ENCODE data around the gene DCST1. TPM values are rescaled to one million over a fixed set of nuclear protein-coding genes. Genes with fewer than 3 reads are reported as not detected.
A peak's percentile ranks its signal among the peaks of the same experiment; 100 is the strongest.
"Not testable (repeated sequence)": the region's sequence is repeated elsewhere in the genome, so short reads cannot be mapped to it uniquely, and the experiment has no call there.

The DCST1 gene
- total RNA-seq: 0.11 TPM in 1 of 2 replicates, not detected in the other

- H3K27me3 Mint-ChIP-seq (ENCODE audit: low read depth): peaks cover 7% of the 10 kb centered on the region
- DNase-seq (ENCODE audit: low spot score): no peak
- no peaks in the 10 kb centered on the region for H3K36me3 Mint-ChIP-seq (ENCODE audit: low read depth)
- H3K4me3 Mint-ChIP-seq (ENCODE audit: low read depth): no peak within 1 kb of the TSS
- H3K4me1 Mint-ChIP-seq (ENCODE audit: low read depth): no peaks in the 10 kb centered on the region
- no peaks in the 10 kb centered on the region for H3K9me3 Mint-ChIP-seq
- H3K27ac Mint-ChIP-seq: no peak within 1 kb of the TSS
- intact Hi-C loops (cut with micrococcal nuclease): no loop called here
These were observed at the start of gene DCST1, which contains the start of gene DCST2 for GRCh38 chr1:155033524-155033923. Gene DCST1, plus strand, starts transcription at chr1:155033824. Its CDS starts 213 bp downstream, at chr1:155034037. Gene DCST2, minus strand, starts transcription at chr1:155033781. Its CDS starts 80 bp downstream, at chr1:155033701.

GRCh38 chr1:154986736-154987135, 46.9 kb upstream of the DCST1 start:
- H3K4me3 Mint-ChIP-seq (ENCODE audit: low read depth); intact Hi-C loops (cut with micrococcal nuclease); H3K4me1 Mint-ChIP-seq (ENCODE audit: low read depth); DNase-seq (ENCODE audit: low spot score); H3K27me3 Mint-ChIP-seq (ENCODE audit: low read depth); H3K27ac Mint-ChIP-seq; H3K9me3 Mint-ChIP-seq: not testable (repeated sequence)
- H3K36me3 Mint-ChIP-seq (ENCODE audit: low read depth): peaks cover 31% of the 10 kb centered on the region

- Mint-ChIP-seq H3K36me3 (ENCODE audit: low read depth) (peaks cover 31% of the 10 kb centered on the region), H3K27me3 (ENCODE audit: low read depth) (no peaks in the 10 kb centered on the region), H3K27ac (no peak overlapping the region), H3K4me1 (ENCODE audit: low read depth) (peaks cover 5% of the 10 kb centered on the region), H3K9me3 (no peaks in the 10 kb centered on the region), H3K4me3 (ENCODE audit: low read depth) (no peak overlapping the region)
- intact Hi-C loops (cut with micrococcal nuclease): no loop called here
- no peak for DNase-seq (ENCODE audit: low spot score)
These were observed 46.3 kb upstream of the DCST1 start for GRCh38 chr1:154987326-154987725.

DNA sequence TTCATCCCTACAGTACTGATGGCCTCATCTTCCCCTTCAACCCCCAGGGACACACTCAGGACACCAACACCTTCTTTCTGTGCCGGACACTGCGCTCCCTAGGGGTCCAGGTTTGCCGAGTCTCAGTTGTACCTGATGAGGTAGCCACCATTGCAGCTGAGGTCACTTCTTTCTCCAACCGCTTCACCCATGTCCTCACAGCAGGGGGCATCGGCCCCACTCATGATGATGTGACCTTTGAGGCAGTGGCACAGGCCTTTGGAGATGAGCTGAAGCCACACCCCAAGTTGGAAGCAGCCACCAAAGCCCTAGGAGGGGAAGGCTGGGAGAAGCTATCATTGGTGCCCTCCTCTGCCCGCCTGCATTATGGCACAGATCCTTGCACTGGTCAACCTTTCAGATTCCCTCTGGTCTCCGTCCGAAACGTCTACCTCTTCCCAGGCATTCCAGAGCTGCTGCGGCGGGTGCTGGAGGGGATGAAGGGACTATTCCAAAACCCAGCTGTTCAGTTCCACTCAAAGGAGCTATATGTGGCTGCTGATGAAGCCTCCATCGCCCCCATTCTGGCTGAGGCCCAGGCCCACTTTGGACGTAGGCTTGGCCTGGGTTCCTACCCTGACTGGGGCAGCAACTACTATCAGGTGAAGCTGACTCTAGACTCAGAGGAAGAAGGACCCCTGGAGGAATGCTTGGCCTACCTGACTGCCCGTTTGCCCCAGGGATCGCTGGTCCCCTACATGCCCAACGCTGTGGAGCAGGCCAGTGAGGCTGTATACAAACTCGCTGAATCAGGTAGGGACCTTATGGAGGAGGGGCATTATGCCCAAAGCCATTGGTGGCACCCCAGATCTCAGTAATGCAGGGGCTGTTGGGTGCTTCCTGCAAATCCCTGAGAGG, 45.3 kb upstream of the DCST1 start:
- Mint-ChIP-seq H3K9me3 (no peaks in the 10 kb centered on the region), H3K4me3 (ENCODE audit: low read depth) (no peak overlapping the region), H3K4me1 (ENCODE audit: low read depth) (peaks cover 5% of the 10 kb centered on the region), H3K27ac (no peak overlapping the region), H3K27me3 (ENCODE audit: low read depth) (no peaks in the 10 kb centered on the region), H3K36me3 (ENCODE audit: low read depth) (peaks cover 31% of the 10 kb centered on the region)
- DNase-seq (ENCODE audit: low spot score): no peak
- intact Hi-C loops (cut with micrococcal nuclease): no loop called here

GRCh38 chr1:154989195-154989860, 44.3 kb upstream of the DCST1 start:
- H3K36me3 Mint-ChIP-seq (ENCODE audit: low read depth): peaks cover 28% of the 10 kb centered on the region
- no peaks in the 10 kb centered on the region for H3K9me3 Mint-ChIP-seq
- H3K27ac Mint-ChIP-seq: no peak overlapping the region
- peaks cover 5% of the 10 kb centered on the region for H3K4me1 Mint-ChIP-seq (ENCODE audit: low read depth)
- intact Hi-C loops (cut with micrococcal nuclease): no loop called here
- no peaks in the 10 kb centered on the region for H3K27me3 Mint-ChIP-seq (ENCODE audit: low read depth)
- no peak overlapping the region for H3K4me3 Mint-ChIP-seq (ENCODE audit: low read depth)
- DNase-seq (ENCODE audit: low spot score): no peak

GRCh38 chr1:154990276-154990675, 43.3 kb upstream of the DCST1 start:
- Mint-ChIP-seq H3K9me3 (no peaks in the 10 kb centered on the region), H3K36me3 (ENCODE audit: low read depth) (peaks cover 28% of the 10 kb centered on the region), H3K27me3 (ENCODE audit: low read depth) (no peaks in the 10 kb centered on the region), H3K27ac (no peak overlapping the region), H3K4me1 (ENCODE audit: low read depth) (peaks cover 9% of the 10 kb centered on the region), H3K4me3 (ENCODE audit: low read depth) (no peak overlapping the region)
- DNase-seq (ENCODE audit: low spot score): no peak
- intact Hi-C loops (cut with micrococcal nuclease): no loop called here

GRCh38 chr1:154992721-154993571, 40.7 kb upstream of the DCST1 start:
- Mint-ChIP-seq H3K4me3 (ENCODE audit: low read depth) (no peak overlapping the region), H3K27ac (no peak overlapping the region), H3K4me1 (ENCODE audit: low read depth) (peaks cover 21% of the 10 kb centered on the region), H3K9me3 (no peaks in the 10 kb centered on the region), H3K27me3 (ENCODE audit: low read depth) (no peaks in the 10 kb centered on the region), H3K36me3 (ENCODE audit: low read depth) (peaks cover 22% of the 10 kb centered on the region)
- no peak for DNase-seq (ENCODE audit: low spot score)
- intact Hi-C loops (cut with micrococcal nuclease): no loop called here

DNA sequence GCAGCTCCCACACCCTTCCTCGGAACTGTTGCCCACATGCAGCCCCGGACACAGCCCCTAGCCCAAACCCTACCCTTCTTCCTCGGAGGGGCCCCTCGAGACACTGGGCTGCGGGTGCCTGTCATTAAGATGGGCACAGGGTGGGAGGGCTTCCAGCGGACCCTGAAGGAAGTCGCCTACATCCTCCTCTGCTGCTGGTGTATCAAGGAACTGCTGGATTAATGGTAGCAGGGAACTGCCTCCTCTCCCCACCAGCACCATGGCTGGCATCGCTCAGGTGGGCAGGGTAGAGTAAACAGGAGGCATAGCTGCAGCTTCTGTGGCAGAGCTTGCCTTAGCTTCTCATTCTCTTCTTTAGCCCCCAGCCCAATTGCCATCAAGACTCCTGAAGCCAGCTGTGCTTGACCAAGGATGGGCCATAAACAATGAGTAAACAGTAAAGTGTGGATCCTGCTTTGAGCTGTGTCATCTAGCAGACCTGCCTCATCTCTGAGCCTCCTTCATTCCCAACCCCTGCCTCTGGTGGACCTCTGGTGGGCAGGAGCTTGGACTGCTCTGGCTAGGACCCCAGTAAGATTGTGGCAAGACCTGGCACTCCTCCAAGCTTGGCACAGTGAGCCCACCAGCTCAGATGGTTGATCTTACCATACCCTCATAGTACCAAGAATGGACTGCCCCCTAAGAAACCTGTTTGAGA, 39.9 kb upstream of the DCST1 start, which contains the start of gene LENEP:
LENEP (plus strand) TSS at position 15 of the 697 bp plus-strand sequence; CDS start at position 37, 22 bp downstream.
- H3K27ac Mint-ChIP-seq: peak within 1 kb of the TSS; percentile 31
- no peaks in the 10 kb centered on the region for H3K9me3 Mint-ChIP-seq
- no peaks in the 10 kb centered on the region for H3K27me3 Mint-ChIP-seq (ENCODE audit: low read depth)
- H3K4me1 Mint-ChIP-seq (ENCODE audit: low read depth): peaks cover 26% of the 10 kb centered on the region
- no peak for DNase-seq (ENCODE audit: low spot score)
- no peak within 1 kb of the TSS for H3K4me3 Mint-ChIP-seq (ENCODE audit: low read depth)
- intact Hi-C loops (cut with micrococcal nuclease): no loop called here
- H3K36me3 Mint-ChIP-seq (ENCODE audit: low read depth): peaks cover 14% of the 10 kb centered on the region

DNA sequence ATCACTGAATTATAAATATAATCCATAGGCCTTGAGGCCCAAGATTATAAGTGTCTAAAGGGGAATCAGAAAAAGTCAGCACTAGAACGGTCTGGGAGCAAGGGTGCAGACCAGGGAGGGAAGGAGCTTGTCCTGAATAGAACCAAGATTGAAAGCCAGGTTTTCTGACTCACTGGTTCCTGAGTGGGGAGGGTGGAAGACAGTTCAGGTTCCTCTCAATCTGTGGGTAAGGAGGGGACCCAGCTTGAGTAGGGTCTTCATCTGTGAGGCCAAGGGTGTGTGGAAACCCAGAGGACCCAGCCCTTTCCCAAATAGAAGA, 39.4 kb upstream of the DCST1 start:
- Mint-ChIP-seq H3K36me3 (ENCODE audit: low read depth) (peaks cover 9% of the 10 kb centered on the region), H3K4me1 (ENCODE audit: low read depth) (peaks cover 25% of the 10 kb centered on the region), H3K4me3 (ENCODE audit: low read depth) (no peak overlapping the region), H3K27ac (no peak overlapping the region), H3K27me3 (ENCODE audit: low read depth) (no peaks in the 10 kb centered on the region), H3K9me3 (no peaks in the 10 kb centered on the region)
- intact Hi-C loops (cut with micrococcal nuclease): no loop called here
- DNase-seq (ENCODE audit: low spot score): no peak

GRCh38 chr1:154994591-154994990, 39.0 kb upstream of the DCST1 start:
- Mint-ChIP-seq H3K27me3 (ENCODE audit: low read depth) (no peaks in the 10 kb centered on the region), H3K4me3 (ENCODE audit: low read depth) (no peak overlapping the region), H3K9me3 (no peaks in the 10 kb centered on the region), H3K27ac (no peak overlapping the region), H3K4me1 (ENCODE audit: low read depth) (peaks cover 25% of the 10 kb centered on the region), H3K36me3 (ENCODE audit: low read depth) (peaks cover 7% of the 10 kb centered on the region)
- DNase-seq (ENCODE audit: low spot score): no peak
- intact Hi-C loops (cut with micrococcal nuclease): no loop called here

DNA sequence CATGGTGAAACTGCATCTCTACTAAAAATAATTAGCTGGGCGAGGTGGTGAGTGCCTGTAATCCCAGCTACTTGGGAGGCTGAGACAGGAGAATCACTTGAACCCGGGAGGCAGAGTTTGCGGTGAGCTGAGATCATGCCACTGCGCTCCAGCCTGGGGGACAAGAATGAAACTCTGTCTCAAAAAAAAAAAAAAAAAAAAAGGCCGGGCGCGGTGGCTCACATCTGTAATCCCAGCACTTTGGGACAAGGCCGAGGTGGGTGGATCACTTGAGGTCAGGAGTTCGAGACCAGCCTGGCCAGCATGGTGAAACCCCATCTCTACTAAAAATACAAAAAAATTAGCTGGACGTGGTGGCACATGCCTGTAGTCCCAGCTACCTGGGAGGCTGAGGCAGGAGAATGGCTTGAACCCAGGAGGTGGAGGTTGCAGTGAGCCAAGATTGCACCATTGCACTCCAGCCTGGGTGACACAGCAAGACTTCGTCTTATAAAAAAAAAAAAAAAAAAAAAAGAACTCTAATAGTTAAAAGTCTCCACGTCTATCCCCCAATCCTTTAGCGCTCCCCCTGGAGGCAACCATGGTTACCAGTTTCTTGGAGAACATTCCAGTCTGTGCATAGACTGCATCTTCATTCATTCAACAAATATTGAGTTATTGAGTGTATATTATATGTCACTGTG, 38.2 kb upstream of the DCST1 start:
- H3K9me3 Mint-ChIP-seq; H3K36me3 Mint-ChIP-seq (ENCODE audit: low read depth); intact Hi-C loops (cut with micrococcal nuclease); H3K27me3 Mint-ChIP-seq (ENCODE audit: low read depth); H3K4me3 Mint-ChIP-seq (ENCODE audit: low read depth); H3K27ac Mint-ChIP-seq; DNase-seq (ENCODE audit: low spot score): not testable (repeated sequence)
- peaks cover 30% of the 10 kb centered on the region for H3K4me1 Mint-ChIP-seq (ENCODE audit: low read depth)
